ENCODE measurements around the gene PLXNA1.

DNA sequence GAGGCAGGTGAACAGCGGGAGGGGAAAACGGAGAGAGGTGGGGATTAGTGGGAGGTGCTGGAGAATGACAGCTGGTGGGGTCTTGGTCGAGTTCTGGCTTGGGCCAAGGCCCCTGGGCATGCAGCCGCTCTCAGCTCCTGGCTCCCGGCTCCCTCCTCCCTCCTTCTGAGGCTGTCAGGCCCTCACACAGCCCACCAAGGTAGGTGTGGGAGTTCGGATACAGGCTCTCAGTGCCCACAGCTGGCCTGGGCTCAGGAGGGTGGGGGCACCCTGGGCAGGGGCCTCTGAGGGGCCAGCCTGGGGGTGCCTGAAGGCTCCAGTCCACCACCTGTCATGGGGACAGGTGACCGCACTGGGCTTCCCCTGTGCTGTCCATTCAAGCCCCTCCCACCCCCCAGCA lies 39.9 kb downstream of the PLXNA1 start:
- TF ChIP-seq, protein P1, sequence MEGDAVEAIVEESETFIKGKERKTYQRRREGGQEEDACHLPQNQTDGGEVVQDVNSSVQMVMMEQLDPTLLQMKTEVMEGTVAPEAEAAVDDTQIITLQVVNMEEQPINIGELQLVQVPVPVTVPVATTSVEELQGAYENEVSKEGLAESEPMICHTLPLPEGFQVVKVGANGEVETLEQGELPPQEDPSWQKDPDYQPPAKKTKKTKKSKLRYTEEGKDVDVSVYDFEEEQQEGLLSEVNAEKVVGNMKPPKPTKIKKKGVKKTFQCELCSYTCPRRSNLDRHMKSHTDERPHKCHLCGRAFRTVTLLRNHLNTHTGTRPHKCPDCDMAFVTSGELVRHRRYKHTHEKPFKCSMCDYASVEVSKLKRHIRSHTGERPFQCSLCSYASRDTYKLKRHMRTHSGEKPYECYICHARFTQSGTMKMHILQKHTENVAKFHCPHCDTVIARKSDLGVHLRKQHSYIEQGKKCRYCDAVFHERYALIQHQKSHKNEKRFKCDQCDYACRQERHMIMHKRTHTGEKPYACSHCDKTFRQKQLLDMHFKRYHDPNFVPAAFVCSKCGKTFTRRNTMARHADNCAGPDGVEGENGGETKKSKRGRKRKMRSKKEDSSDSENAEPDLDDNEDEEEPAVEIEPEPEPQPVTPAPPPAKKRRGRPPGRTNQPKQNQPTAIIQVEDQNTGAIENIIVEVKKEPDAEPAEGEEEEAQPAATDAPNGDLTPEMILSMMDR (IDR thresholded peaks at IDR 0.05): no peak
- TF ChIP-seq SIN3A (IDR thresholded peaks at IDR 0.05; ENCODE audit: borderline replicate concordance, insufficient read depth, low read depth, low read length): no peak
- TF ChIP-seq, protein P2, sequence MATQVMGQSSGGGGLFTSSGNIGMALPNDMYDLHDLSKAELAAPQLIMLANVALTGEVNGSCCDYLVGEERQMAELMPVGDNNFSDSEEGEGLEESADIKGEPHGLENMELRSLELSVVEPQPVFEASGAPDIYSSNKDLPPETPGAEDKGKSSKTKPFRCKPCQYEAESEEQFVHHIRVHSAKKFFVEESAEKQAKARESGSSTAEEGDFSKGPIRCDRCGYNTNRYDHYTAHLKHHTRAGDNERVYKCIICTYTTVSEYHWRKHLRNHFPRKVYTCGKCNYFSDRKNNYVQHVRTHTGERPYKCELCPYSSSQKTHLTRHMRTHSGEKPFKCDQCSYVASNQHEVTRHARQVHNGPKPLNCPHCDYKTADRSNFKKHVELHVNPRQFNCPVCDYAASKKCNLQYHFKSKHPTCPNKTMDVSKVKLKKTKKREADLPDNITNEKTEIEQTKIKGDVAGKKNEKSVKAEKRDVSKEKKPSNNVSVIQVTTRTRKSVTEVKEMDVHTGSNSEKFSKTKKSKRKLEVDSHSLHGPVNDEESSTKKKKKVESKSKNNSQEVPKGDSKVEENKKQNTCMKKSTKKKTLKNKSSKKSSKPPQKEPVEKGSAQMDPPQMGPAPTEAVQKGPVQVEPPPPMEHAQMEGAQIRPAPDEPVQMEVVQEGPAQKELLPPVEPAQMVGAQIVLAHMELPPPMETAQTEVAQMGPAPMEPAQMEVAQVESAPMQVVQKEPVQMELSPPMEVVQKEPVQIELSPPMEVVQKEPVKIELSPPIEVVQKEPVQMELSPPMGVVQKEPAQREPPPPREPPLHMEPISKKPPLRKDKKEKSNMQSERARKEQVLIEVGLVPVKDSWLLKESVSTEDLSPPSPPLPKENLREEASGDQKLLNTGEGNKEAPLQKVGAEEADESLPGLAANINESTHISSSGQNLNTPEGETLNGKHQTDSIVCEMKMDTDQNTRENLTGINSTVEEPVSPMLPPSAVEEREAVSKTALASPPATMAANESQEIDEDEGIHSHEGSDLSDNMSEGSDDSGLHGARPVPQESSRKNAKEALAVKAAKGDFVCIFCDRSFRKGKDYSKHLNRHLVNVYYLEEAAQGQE (IDR thresholded peaks at IDR 0.05; ENCODE audit: insufficient read depth in 1 of 2, low read depth in 2 of 2, low read length in 1 of 2): no peak
- no peak for TF ChIP-seq POLR2AphosphoS5 (IDR thresholded peaks at IDR 0.05; ENCODE audit: low read depth, low read length)
- TF ChIP-seq TCF7L2 (IDR thresholded peaks at IDR 0.05; ENCODE audit: low read depth, low read length): no peak

Measured in Panc1 (cell line).